Measurements from ENCODE around the gene NLRC5.
"Not testable (repeated sequence)": the region's sequence is repeated elsewhere in the genome, so short reads cannot be mapped to it uniquely, and the experiment has no call there.

Gene NLRC5

DNA sequence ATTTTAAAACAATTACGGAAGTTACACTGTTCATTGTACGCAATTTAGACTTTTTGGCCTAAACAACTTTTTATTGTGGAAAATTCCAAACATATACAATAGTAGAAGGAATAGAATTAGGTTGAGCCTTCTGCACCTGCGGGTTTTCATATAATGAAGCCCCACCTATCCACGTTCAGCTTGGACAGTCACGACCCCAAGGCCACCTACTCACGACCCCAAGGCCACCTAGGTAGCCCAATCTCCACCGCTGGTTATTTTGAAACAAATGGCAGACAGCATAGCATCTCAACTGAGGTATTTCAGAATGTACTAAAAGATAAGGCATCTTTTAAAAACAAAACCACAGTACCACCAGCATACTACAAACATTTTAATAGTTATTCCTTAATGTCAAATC is 631 bp downstream of the NLRC5 start:
- TF ChIP-seq, protein P1, sequence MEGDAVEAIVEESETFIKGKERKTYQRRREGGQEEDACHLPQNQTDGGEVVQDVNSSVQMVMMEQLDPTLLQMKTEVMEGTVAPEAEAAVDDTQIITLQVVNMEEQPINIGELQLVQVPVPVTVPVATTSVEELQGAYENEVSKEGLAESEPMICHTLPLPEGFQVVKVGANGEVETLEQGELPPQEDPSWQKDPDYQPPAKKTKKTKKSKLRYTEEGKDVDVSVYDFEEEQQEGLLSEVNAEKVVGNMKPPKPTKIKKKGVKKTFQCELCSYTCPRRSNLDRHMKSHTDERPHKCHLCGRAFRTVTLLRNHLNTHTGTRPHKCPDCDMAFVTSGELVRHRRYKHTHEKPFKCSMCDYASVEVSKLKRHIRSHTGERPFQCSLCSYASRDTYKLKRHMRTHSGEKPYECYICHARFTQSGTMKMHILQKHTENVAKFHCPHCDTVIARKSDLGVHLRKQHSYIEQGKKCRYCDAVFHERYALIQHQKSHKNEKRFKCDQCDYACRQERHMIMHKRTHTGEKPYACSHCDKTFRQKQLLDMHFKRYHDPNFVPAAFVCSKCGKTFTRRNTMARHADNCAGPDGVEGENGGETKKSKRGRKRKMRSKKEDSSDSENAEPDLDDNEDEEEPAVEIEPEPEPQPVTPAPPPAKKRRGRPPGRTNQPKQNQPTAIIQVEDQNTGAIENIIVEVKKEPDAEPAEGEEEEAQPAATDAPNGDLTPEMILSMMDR (IDR thresholded peaks at IDR 0.05; ENCODE audit: low read depth, low read length) = no peak
- DNase-seq (ENCODE audit: extremely low read depth, low read depth) = no peak

DNA sequence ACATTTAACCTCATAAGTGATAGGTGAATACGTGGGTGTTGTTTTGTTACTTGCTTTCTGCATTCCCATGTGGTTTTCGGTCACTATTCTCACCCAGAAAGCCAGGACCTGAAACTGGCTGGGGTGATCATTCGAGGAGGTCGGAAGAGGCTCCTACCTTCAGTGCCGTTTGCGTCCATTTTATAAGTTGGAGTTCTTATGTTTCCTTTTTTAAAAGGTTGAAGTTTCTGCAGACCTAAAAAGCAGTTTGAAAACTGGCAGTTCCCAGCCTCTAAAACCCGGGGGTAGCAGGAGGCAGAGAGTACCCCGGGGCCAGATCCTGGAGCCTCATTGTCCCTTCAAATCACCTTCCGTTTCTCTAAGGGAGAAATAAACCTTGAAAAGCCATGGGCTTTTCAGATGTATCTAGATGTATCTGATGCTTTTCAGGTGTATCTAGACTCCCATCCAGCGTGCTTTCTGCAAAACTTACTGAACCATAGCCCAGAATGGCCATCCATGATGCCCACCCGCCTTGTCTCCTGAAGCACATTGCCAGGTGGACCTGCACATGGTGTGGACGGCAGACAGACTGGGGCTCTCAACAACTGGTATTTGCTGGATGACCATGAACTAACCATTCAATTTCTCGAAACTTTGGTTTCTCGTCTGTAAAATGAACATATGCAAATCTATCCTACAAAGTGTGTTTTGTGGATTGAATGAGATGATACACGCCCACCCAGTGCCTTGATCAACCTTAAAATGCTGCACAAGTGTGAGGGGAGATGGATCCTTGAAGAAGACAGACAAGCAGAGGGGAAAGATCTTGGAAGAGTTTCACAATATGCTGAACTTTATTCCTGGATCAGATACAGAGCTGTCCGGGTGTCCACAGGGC is 1.3 kb downstream of the NLRC5 start:
- DNase-seq (ENCODE audit: extremely low read depth, low read depth) = no peak
- TF ChIP-seq, protein P1 (IDR thresholded peaks at IDR 0.05; ENCODE audit: low read depth, low read length) = no peak

DNA sequence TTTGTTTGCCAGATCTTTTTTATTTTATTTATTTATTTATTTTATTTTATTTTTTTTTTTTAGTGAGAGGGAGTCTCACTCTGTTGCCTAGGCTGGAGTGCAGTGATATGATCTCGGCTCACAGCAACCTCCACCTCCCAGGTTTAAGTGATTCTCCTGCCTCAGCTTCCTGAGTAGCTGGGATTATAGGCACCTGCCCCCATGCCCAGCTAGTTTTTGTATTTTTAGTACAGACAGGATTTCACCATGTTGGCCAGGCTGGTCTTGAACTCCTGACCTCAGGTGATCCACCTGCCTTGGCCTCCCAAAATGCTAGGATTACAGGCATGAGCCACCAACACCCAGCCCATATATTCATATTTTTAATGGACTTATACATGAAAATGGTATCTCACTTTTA is 3.1 kb downstream of the NLRC5 start:
- not testable (repeated sequence) for DNase-seq (ENCODE audit: extremely low read depth, low read depth)

DNA sequence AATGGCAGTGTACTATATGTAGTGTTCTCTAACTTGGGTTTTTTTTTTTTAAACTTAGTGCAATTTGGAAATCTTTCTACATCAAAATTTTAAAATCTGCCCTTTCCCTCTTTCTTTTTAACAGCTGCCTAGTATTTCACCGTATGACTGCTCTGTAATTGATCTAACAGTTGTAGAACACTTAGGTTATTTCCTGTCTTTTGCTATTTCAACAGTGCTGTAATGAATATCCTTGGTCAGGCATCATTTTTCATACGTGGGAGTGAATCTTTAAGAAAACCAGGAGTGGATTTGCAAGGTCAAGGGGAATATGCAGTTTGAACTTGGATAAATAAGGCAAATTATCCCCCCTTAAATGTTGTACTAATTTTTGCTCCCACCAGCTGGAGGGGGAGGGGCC is 3.8 kb downstream of the NLRC5 start:
- TF ChIP-seq, protein P1 (IDR thresholded peaks at IDR 0.05; ENCODE audit: low read depth, low read length) = no peak
- DNase-seq (ENCODE audit: extremely low read depth, low read depth) = no peak

DNA sequence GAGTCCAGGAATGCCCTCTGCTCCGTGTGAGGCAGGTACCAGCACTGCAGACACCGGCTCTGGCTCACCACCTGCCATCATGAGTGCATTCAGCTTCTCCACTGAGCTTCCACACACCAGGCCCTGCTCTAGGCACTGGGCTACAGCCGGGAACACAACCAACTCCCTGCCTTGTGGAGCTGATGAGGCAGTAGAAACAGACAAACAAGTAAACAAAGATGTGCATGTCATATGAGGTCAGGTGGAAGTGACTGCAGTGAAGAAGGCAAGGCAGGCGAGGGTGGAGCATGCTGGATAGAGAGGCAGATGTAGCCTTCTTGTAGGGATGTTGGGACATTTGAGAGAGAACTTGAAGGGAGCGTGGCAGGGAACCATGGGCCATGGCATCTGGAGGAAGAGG is 5.0 kb downstream of the NLRC5 start:
- TF ChIP-seq, protein P1 (IDR thresholded peaks at IDR 0.05; ENCODE audit: low read depth, low read length) = no peak
- DNase-seq (ENCODE audit: extremely low read depth, low read depth) = no peak

DNA sequence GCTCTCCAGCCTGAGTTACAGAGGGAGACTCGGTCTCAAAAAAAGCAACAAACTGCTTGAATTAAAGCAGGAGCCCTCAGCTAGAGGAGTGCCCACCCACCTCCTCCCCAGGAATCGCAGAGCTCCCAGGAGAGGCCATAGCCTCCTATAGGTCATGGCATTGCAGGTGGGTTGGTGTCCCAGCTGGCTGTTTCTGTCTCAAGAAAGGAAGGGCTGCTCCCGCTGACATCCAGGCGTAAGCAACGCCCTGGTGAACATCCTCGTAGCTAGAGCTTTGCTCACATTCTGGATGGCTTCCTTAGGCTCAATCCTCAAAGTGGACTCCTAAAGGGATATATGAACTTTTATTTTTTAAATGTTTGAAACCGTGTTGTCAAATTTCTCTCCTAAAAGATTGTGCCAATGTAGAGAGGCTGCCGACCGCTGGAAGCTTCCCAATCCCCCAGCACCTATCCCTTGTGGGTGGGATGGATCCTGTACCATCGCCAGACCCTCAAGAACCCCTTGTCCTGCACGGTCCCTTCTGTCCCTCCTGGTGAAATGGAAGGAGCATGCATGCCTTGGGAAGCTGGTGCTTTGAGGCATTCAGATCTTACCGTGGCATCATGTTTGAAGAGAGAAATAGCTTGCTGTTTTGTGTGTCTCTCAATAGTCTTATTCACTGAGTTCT is 5.9 kb downstream of the NLRC5 start:
- TF ChIP-seq, protein P1 (IDR thresholded peaks at IDR 0.05; ENCODE audit: low read depth, low read length) = no peak
- DNase-seq (ENCODE audit: extremely low read depth, low read depth) = no peak

DNA sequence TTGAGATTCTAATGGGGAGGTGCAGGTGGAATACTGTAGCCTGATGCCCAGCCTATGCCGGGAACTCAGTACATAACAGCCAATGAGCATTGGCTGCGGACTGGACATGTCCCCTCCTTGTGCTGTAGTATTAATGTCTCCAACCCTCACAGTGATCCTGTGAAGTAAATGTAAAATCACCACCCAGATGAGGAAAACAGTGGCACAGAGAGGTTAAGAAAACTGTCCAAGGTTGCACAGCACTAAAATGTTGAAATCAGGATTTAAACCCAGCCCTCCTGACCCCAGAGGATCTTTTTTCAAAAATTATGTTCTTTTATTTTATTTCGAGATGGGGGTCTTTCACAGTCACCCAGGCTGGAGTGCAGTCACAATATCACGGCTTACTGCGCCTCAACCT is 7.9 kb downstream of the NLRC5 start:
- DNase-seq (ENCODE audit: extremely low read depth, low read depth) = no peak
- TF ChIP-seq, protein P1 (IDR thresholded peaks at IDR 0.05; ENCODE audit: low read depth, low read length) = no peak
